AG04449 (cell line): ENCODE data around the gene ZNRF1.
"Not testable (repeated sequence)": the region's sequence is repeated elsewhere in the genome, so short reads cannot be mapped to it uniquely, and the experiment has no call there.

Experiments
- CTCF ChIA-PET: fragments of 350-600 bp; formaldehyde crosslinking; extraction: SDS; loops from one replicate; lab custom pipeline; 2021; ENCODE audit warnings: antibody characterized with exemption; lab: Yijun Ruan, JAX
- POLR2A ChIA-PET: fragments of 400-600, 350-600 bp; formaldehyde crosslinking; extraction: SDS; loops from one replicate; lab custom pipeline; 2020; ENCODE audit warnings: antibody characterized with exemption, inconsistent platforms; lab: Yijun Ruan, JAX
- DNase-seq: peaks from one replicate; pipeline ENCODE4 v3.0.0-alpha.2; 2010; ENCODE audit warnings: low read depth, low spot score
- H3K4me3 ChIP-seq: 2 replicates; pipeline ENCODE4 v1.5.1; 2011; ENCODE audit warnings: low read depth, mild to moderate bottlenecking, control low read depth, low read length
- CTCF ChIP-seq: IDR thresholded peaks from one replicate; pipeline ENCODE4 v1.5.1; 2011; ENCODE audit warnings: mild to moderate bottlenecking, moderate library complexity, low read length, control low read depth, inconsistent platforms; ENCODE audit not compliant: insufficient read depth; ENCODE audit errors: missing control alignments

The ZNRF1 gene

GRCh38 chr16:75024182-75024581 lies 25.4 kb downstream of the ZNRF1 start:
- ChIA-PET CTCF (no interaction called here), POLR2A (no interaction called here)
- TF ChIP-seq CTCF = no peak
- DNase-seq = no peak
- no peak overlapping the region for H3K4me3 ChIP-seq

- ChIA-PET POLR2A (no interaction called here), CTCF (interaction anchor here (1.3 kb wide), 1 partner anchor 20 kb away, joined by 3 read pairs; no protein-coding TSS in a partner anchor)
- no peak overlapping the region for H3K4me3 ChIP-seq
- no peak for TF ChIP-seq CTCF
- DNase-seq = no peak
These were observed 25.8 kb downstream of the ZNRF1 start for GRCh38 chr16:75024594-75024993.

GRCh38 chr16:75025761-75026160 lies 26.9 kb downstream of the ZNRF1 start:
- no peak overlapping the region for H3K4me3 ChIP-seq
- no peak for DNase-seq
- ChIA-PET CTCF (interaction anchor here (0.9 to 1.3 kb wide), 3 partner anchors 21 to 86 kb away, joined by 3 to 4 read pairs (median 3); partner anchors contain the start of gene ZNRF1), POLR2A (no interaction called here)
- no peak for TF ChIP-seq CTCF

- H3K4me3 ChIP-seq, POLR2A ChIA-PET: not testable (repeated sequence)
- CTCF ChIA-PET = interaction anchor here (0.6 to 1.1 kb wide), 2 partner anchors 18 to 28 kb away, joined by 4 read pairs; partner anchors contain the start of gene ZNRF1
- DNase-seq = peak; percentile 79
These were observed 27.5 kb downstream of the ZNRF1 start for GRCh38 chr16:75026239-75026891.

- POLR2A ChIA-PET = no interaction called here
- no peak overlapping the region for H3K4me3 ChIP-seq
- no peak for TF ChIP-seq CTCF
- CTCF ChIA-PET = interaction anchor here (0.6 kb wide), 1 partner anchor 19 kb away, joined by 4 read pairs; no protein-coding TSS in a partner anchor
- no peak for DNase-seq
These were observed 28.1 kb downstream of the ZNRF1 start for GRCh38 chr16:75026892-75027391.

GRCh38 chr16:75027520-75028300 lies 28.9 kb downstream of the ZNRF1 start:
- ChIA-PET CTCF (interaction anchor here (1.5 kb wide), 1 partner anchor 83 kb away, joined by 6 read pairs; no protein-coding TSS in a partner anchor), POLR2A (no interaction called here)
- DNase-seq = no peak
- H3K4me3 ChIP-seq = no peak overlapping the region
- TF ChIP-seq CTCF = no peak
